Duodenal mucosa (tissue), 2 donors: ENCODE data around the gene C1QB.

Source experiments
- H3K27ac ChIP-seq: one replicate; pipeline ENCODE4 v1.7.0; 2013; ENCODE audit warnings: low read depth, low read length
- H3K27me3 ChIP-seq, 2 donors: one replicate each; pipeline ENCODE4 v1.7.0; 2013; ENCODE audit warnings: low read length in 2 of 2, control low read depth in 1 of 2; ENCODE audit not compliant: insufficient read depth in 2 of 2, control insufficient read depth in 1 of 2
- H3K36me3 ChIP-seq, 2 donors: one replicate each; pipeline ENCODE4 v1.7.0; 2013; ENCODE audit warnings: low read length in 2 of 2, control low read depth in 1 of 2; ENCODE audit not compliant: insufficient read depth in 2 of 2, control insufficient read depth in 1 of 2
- H3K4me1 ChIP-seq, 2 donors: one replicate each; pipeline ENCODE4 v1.7.0; 2013; ENCODE audit warnings: low read length in 2 of 2, control low read depth in 1 of 2; ENCODE audit not compliant: insufficient read depth in 2 of 2, control insufficient read depth in 1 of 2
- H3K4me3 ChIP-seq, 2 donors: one replicate each; pipeline ENCODE4 v1.7.0; 2013; ENCODE audit warnings: low read length in 2 of 2, low read depth in 1 of 2
- H3K9ac ChIP-seq, 2 donors: one replicate each; pipeline ENCODE4 v1.7.0; 2013; ENCODE audit warnings: low read length in 2 of 2, low read depth in 1 of 2
- H3K9me3 ChIP-seq, 2 donors: one replicate each; pipeline ENCODE4 v1.7.0; 2013; ENCODE audit warnings: low read length in 2 of 2, control low read depth in 1 of 2; ENCODE audit not compliant: control insufficient read depth in 1 of 2

C1QB gene

DNA sequence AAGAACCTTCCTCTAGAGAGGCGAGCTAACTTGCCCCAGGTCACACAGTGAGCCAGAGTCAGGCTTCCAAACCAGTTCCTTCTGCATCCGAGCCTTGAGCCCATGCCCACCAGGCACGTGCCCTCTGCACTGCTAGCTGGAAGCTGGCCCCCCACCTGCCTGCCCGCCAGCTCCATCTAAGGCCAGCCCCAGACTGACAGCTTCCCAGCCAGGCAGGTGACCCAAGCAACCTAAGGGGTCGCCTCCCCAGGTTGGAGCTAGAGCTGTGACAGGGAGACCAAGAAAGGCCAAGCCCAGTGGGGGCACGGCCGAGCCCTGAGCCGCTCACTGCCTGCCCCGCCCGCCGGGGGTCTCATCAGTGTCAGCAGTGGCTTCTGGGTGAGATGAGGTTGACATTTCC lies 36.5 kb upstream of the C1QB start:
- Histone ChIP-seq H3K27me3 (peaks cover 21 to 40% of the 10 kb centered on the region in 2 donors), H3K36me3 (no peaks in the 10 kb centered on the region), H3K9me3 (no peaks in the 10 kb centered on the region), H3K4me1 (no peaks in the 10 kb centered on the region), H3K27ac (no peak overlapping the region), H3K4me3 (no peak overlapping the region), H3K9ac (no peak overlapping the region)

DNA sequence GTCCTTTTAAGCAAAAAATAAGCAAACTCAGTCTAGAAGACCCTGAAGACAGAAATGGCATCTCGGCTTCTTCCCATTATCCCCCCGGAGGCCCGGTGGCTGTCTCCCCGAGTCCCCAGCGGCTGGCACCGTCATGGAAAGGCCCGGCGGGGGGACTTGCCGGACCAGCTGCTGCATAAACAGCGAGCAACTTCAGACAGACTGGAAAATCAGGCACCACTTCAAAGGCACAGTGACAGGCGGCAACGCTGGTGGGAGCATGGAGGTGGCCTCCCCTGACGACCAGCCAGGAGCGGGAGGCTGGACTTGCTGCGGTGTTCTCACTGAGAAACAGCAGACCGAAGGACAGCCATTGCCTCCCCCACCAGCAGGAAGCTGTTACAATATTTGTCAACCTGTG lies 35.0 kb upstream of the C1QB start:
- no peaks in the 10 kb centered on the region for H3K9me3 ChIP-seq
- H3K27me3 ChIP-seq, result peaks cover 21 to 45% of the 10 kb centered on the region in 2 donors

DNA sequence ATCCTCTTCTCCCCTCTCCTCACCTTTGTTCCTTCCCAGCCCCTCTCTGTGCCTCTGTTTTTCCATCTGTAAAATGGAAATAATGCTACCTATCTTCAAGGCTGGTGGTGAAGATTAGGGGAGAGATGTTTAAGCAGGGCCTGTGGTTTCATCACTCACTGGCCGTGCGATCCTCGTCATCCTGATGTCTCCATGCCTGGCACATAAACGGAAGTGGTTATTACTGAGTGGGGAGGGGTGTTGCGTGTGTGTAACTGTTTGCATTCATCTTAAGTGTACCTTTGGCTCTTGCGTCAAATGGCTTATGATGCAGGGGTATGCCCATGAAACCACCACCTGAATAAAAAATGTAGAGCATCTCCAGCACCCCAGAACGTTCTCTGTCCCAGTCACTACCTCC lies 33.8 kb upstream of the C1QB start:
- no peak overlapping the region for H3K4me3 ChIP-seq
- H3K4me1 ChIP-seq, result no peaks in the 10 kb centered on the region
- H3K9me3 ChIP-seq, result no peaks in the 10 kb centered on the region
- no peak overlapping the region for H3K9ac ChIP-seq
- no peak overlapping the region for H3K27ac ChIP-seq
- H3K36me3 ChIP-seq, result no peaks in the 10 kb centered on the region
- H3K27me3 ChIP-seq, result peaks cover 21 to 48% of the 10 kb centered on the region in 2 donors

More for the DNA sequence above, 35.0 kb upstream of the C1QB start:
- Histone ChIP-seq H3K9ac (no peak overlapping the region), H3K36me3 (no peaks in the 10 kb centered on the region), H3K4me3 (no peak overlapping the region), H3K27ac (no peak overlapping the region), H3K4me1 (no peaks in the 10 kb centered on the region)

DNA sequence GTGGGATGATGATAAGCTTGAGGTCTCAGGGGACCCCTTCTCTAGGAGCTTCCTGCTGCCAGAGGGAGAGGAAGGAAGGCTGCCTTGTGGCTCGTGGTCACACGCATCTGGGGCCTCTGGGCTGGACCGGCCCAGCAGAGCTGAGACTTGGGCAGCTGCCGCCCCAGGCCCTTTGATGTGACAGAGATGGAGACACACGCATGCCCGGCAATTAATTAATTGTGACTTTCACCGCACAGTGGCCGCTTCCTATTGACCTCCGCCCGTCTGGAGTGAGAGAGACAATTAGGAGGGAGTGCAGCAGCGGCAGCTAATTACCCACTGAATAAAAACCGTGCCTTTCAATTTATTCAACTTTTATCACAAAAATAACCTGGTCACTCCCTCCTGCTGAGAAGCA lies 33.2 kb upstream of the C1QB start:
- Histone ChIP-seq H3K27ac (no peak overlapping the region), H3K4me1 (no peaks in the 10 kb centered on the region), H3K36me3 (no peaks in the 10 kb centered on the region), H3K4me3 (no peak overlapping the region), H3K9ac (no peak overlapping the region), H3K9me3 (no peaks in the 10 kb centered on the region), H3K27me3 (peaks cover 21 to 46% of the 10 kb centered on the region in 2 donors)

DNA sequence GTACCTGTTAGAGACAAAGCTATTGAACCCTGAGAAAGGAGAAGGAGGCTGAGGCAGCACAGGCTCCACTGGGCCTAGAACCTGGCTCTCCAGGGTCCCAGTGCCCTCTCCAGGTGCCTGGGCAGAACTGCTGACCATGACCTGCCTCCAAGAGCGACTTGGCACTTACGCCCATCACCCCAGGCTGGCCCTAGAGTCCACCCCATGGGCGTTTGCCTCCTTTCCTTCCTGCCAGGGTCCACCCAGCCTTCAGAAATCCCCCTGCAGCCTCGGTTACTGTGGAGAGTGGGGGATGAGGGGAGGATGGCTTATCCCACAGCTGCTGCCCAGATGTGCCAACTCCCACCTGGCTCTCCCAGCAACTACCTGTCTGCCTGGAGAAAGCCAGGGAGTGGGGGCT lies 31.3 kb upstream of the C1QB start:
- Histone ChIP-seq H3K9ac (no peak overlapping the region), H3K36me3 (no peaks in the 10 kb centered on the region), H3K27ac (no peak overlapping the region), H3K4me3 (no peak overlapping the region), H3K27me3 (peaks cover 35 to 36% of the 10 kb centered on the region in 2 donors), H3K4me1 (no peaks in the 10 kb centered on the region), H3K9me3 (no peaks in the 10 kb centered on the region)

DNA sequence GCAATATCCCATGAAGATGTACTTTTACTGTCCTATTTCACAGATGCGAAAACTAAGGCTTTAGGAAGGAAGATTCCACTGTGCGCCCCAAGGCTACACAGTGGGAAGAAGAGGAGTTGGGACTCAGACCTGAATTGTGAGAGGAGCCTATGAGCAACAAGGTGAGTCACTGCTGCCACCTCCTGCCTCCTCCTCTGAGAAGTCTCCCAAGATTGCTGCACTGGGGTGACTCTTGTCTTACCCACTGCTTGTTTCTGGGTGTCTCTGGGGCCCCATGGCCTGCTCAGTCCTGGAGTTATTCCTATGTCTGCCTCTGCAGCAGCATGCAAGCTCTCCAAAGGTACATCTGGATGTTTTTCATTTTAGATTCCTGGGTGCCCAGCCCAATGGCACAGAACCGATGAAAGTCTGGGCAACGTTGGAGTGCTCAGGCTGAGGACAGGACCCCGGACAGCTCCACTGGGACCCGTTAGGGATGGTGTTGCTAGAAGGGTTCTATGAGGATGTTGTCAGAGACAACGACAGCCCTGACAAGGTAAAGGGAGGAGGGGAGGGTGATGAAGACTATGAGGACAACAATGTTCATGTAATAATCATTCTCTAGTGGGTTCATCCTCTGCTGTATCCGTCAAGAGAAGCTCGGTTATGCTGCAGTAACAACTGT lies 27.6 kb upstream of the C1QB start:
- H3K9ac ChIP-seq, result no peak overlapping the region
- peaks cover 15 to 23% of the 10 kb centered on the region in 2 donors for H3K27me3 ChIP-seq
- H3K4me3 ChIP-seq, result no peak overlapping the region
- no peaks in the 10 kb centered on the region for H3K9me3 ChIP-seq
- H3K27ac ChIP-seq, result no peak overlapping the region
- H3K36me3 ChIP-seq, result no peaks in the 10 kb centered on the region
- H3K4me1 ChIP-seq, result peaks cover 0 to 3% of the 10 kb centered on the region in 2 donors

DNA sequence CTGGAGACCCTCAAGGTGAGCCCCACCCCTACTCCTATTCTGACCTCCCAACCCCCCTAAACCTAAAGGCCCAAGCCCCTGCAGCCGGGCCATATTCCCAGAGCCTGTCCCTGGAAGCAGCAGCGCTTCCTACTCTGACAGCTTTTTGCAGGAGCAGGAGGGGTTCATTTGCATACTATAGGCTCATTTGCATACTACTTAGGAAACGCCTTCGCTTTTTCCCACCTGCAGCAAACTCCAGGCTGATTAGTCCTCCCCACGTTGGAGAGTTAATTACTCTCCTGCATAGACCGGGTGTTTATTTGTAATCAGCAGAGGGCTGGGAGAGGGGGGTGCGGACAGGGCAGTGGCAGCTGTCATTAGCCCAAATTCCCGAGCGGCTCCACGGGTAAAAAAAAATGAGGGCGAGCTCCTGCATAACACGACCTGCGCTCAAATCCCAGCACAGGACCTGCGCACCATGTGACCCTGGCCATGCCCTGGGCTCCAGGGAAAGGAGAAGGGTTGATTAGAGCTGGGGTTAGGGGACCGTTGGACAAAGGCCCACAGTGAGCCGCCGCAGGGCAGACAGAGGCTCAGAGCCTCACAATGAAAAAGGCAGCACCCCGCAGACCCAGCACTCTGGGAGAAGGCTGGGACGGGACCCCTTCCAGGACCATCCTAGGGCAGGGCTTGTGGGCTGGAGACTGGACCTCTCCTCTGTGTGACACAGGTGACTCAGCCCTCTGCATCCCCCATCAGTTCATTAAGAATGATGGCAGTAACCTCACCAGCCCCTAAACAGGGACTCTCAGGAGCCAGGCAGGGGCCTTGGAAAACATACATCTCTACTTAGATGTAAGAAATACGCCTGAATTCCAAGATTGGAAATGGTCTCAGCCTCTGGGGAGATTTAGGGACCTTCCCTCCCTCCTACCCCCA lies 26.5 kb upstream of the C1QB start:
- Histone ChIP-seq H3K9me3 (no peaks in the 10 kb centered on the region), H3K27me3 (peaks cover 15 to 23% of the 10 kb centered on the region in 2 donors), H3K4me1 (peaks cover 0 to 3% of the 10 kb centered on the region in 2 donors), H3K4me3 (no peak overlapping the region), H3K9ac (no peak overlapping the region), H3K36me3 (no peaks in the 10 kb centered on the region), H3K27ac (no peak overlapping the region)

- H3K27me3 ChIP-seq, result peaks cover 11 to 23% of the 10 kb centered on the region in 2 donors
- H3K36me3 ChIP-seq, result no peaks in the 10 kb centered on the region
- no peak overlapping the region for H3K9ac ChIP-seq
- no peak overlapping the region for H3K4me3 ChIP-seq
- H3K4me1 ChIP-seq, result peaks cover 0 to 3% of the 10 kb centered on the region in 2 donors
- H3K27ac ChIP-seq, result no peak overlapping the region
- no peaks in the 10 kb centered on the region for H3K9me3 ChIP-seq
Measured at GRCh38 chr1:22627331-22627730, 25.7 kb upstream of the C1QB start.

DNA sequence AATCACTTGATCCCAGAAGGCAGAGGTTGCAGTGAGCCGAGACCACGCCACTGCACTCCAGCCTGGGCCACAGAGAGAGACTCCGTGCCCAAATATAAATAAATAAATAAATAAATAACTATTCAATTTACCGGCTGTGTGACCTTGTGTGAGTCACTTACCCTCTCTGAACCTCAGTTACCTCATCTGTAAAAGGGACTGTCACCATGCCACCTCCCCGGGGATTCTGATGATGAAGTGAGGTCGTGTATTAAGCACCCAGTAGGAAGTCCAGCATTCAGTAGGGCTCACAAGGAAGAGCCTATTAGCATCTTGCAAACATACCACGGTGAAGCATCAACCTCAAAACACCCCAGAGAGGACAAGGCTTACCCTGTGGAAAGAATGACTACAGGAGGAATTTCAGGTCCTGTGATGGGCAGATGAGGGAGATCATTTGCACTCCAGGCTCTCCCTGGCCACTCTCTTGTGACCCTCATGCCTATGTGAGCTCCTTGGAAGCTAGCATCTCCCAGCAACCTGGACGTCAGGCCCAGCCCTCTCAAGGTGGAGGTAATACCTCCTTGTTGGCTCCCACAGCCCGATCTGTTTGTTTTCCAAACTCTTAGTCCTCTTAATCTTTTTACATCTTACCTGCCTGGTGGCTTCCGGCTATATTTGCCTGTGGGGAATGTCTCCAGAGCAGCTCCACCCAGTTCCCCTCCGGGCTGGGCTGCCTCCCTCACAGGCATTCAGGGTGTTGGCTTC lies 24.2 kb upstream of the C1QB start:
- Histone ChIP-seq H3K9me3 (no peaks in the 10 kb centered on the region), H3K4me3 (no peak overlapping the region), H3K27me3 (peaks cover 6 to 23% of the 10 kb centered on the region in 2 donors), H3K4me1 (peaks cover 0 to 3% of the 10 kb centered on the region in 2 donors), H3K36me3 (no peaks in the 10 kb centered on the region), H3K27ac (no peak overlapping the region), H3K9ac (no peak overlapping the region)

- peaks cover 6 to 22% of the 10 kb centered on the region in 2 donors for H3K27me3 ChIP-seq
- H3K27ac ChIP-seq, result no peak overlapping the region
- no peaks in the 10 kb centered on the region for H3K9me3 ChIP-seq
- peaks cover 0 to 3% of the 10 kb centered on the region in 2 donors for H3K4me1 ChIP-seq
- H3K9ac ChIP-seq, result no peak overlapping the region
- H3K4me3 ChIP-seq, result no peak overlapping the region
- no peaks in the 10 kb centered on the region for H3K36me3 ChIP-seq
Measured at GRCh38 chr1:22629886-22630285, 23.1 kb upstream of the C1QB start.
